GM12878 (cell line): ENCODE data around the gene EPN3. TPM values are rescaled to one million over a fixed set of nuclear protein-coding genes. Genes with fewer than 3 reads are reported as not detected.

ENCODE experiments used
- ATAC-seq: fragments of 200-7000 bp; cut with Tn5 transposase; 3 replicates; pipeline ENCODE4 v1.9.1; 2020; ENCODE audit warnings: mild to moderate bottlenecking, moderate library complexity
- BruUV-seq: library from RNA; stranded (reverse); fragments of 400-500 nt; replicated peaks from 2 replicates; lab custom pipeline; 2021; lab: Mats Ljungman, UMichigan
- CTCF ChIA-PET: fragments of 300-600 bp; sonication (Branson Sonifier 250); formaldehyde crosslinking; extraction: SDS; loops from one replicate; lab custom pipeline; 2021; ENCODE audit warnings: inconsistent platforms; lab: Yijun Ruan, JAX
- POLR2A ChIA-PET: fragments of 350-600 bp; formaldehyde crosslinking; extraction: SDS; loops from one replicate; lab custom pipeline; 2021; ENCODE audit warnings: inconsistent platforms; lab: Charles Lee
- RAD21 ChIA-PET: fragments of 300-600 bp; sonication (Branson Sonifier 250); formaldehyde crosslinking; loops from one replicate; lab custom pipeline; 2023; ENCODE audit warnings: antibody characterized with exemption; ENCODE audit not compliant: unreplicated experiment; lab: Charles Lee
- SMC1A ChIA-PET: fragments of 300-600 bp; sonication (Branson Sonifier 250); formaldehyde crosslinking; loops from one replicate; lab custom pipeline; 2023; ENCODE audit not compliant: unreplicated experiment, uncharacterized antibody; lab: Charles Lee
- DNase-seq: peaks from one replicate; pipeline ENCODE4 v3.0.0-alpha.2; 2011; ENCODE audit warnings: low read depth, low spot score
- FAIRE-seq: peaks from 3 replicates; lab custom pipeline; 2011; peaks lifted over from hg19 to GRCh38; lab: Jason Lieb, UNC
- H2AFZ ChIP-seq: 2 replicates; pipeline ENCODE4 v1.6.0; 2011; ENCODE audit warnings: low read depth, low read length, control low read depth; ENCODE audit not compliant: control insufficient read depth
- H3K27ac ChIP-seq: 2 replicates; pipeline ENCODE4 v1.5.1; 2011; ENCODE audit warnings: control low read depth; ENCODE audit not compliant: control insufficient read depth, insufficient read depth
- H3K27me3 ChIP-seq, 2 experiments: replicated peaks in 1 of 2; 2 replicates each; pipeline versions ENCODE4 v1.6.0 to v1.6.1; 2011; ENCODE audit warnings: low read length in 1 of 2; ENCODE audit not compliant: control insufficient read depth in 2 of 2, insufficient read depth in 2 of 2
- H3K36me3 ChIP-seq, 2 experiments: 2 replicates each; pipeline ENCODE4 v1.5.1; 2011; ENCODE audit warnings: low read length in 1 of 2; ENCODE audit not compliant: control insufficient read depth in 2 of 2, insufficient read depth in 2 of 2
- H3K4me1 ChIP-seq: 2 replicates; pipeline ENCODE4 v1.6.1; 2011; ENCODE audit warnings: mild to moderate bottlenecking, low read length, moderate library complexity, mixed read lengths; ENCODE audit not compliant: control insufficient read depth, insufficient read depth
- H3K4me2 ChIP-seq: 2 replicates; pipeline ENCODE4 v1.6.0; 2011; ENCODE audit warnings: control low read depth; ENCODE audit not compliant: control insufficient read depth, insufficient read depth
- H3K4me3 ChIP-seq: fragments of 200-600 bp; sonication (generic); 2 replicates; pipeline ENCODE4 v1.5.1; 2016
- H3K79me2 ChIP-seq: 2 replicates; pipeline ENCODE4 v1.6.0; 2011; ENCODE audit warnings: low read length; ENCODE audit not compliant: control insufficient read depth, insufficient read depth
- H3K9ac ChIP-seq: 2 replicates; pipeline ENCODE4 v1.8.0; 2011; ENCODE audit warnings: low read length, control low read depth, mixed read lengths; ENCODE audit not compliant: control insufficient read depth, insufficient read depth
- H3K9me3 ChIP-seq: replicated peaks from 3 replicates; pipeline ENCODE4 v1.5.1; 2011; ENCODE audit warnings: mild to moderate bottlenecking, low read length; ENCODE audit not compliant: control insufficient read depth, insufficient read depth
- H4K20me1 ChIP-seq: 2 replicates; pipeline ENCODE4 v1.6.0; 2011; ENCODE audit not compliant: control insufficient read depth, insufficient read depth
- NFXL1 ChIP-seq: fragments of 450-650 bp; IDR thresholded peaks from 2 replicates; pipeline ENCODE4 v1.6.1; 2017; ENCODE audit warnings: antibody characterized with exemption, mild to moderate bottlenecking, borderline replicate concordance
- SMC3 ChIP-seq: IDR thresholded peaks from 2 replicates; pipeline ENCODE4 v1.6.1; 2011; ENCODE audit warnings: low read length, improper control_type of control experiment, borderline replicate concordance
- WGBS: methylation state at CpG from one replicate; pipeline ENCODE4 v1.1.6; 2016; ENCODE audit warnings: low lambda C conversion rate; ENCODE audit not compliant: insufficient replicate concordance, insufficient coverage; ENCODE audit errors: missing lambda C conversion rate; 5-methylcytosine and 5-hydroxymethylcytosine counted together
- in situ Hi-C: fragments of 300-500 bp; cut with MboI; formaldehyde crosslinking; loops from 9 replicates; pipeline ENCODE4 v1.14.3; 2018; ENCODE audit warnings: mixed read lengths
- intact Hi-C: fragments of 100-400 bp; cut with micrococcal nuclease; formaldehyde crosslinking; loops from one replicate; pipeline ENCODE4 v1.14.2; 2022; ENCODE audit not compliant: unreplicated experiment
- polyA plus RNA-seq, 11 experiments: library from polyadenylated mRNA; depleted of rRNA in 4 of 11; unstranded in 6 of 11; stranded (reverse) in 5 of 11; fragments of >200 nt; fragmentation: Nextera tagmentation in 4 of 11; fragmentation: Illumina TruSeq in 1 of 11; extraction: Ambion mirVana in 4 of 11; extraction: Trizol in 1 of 11; gene quantifications; 1 replicate in 1 of 11; 2 replicates in 10 of 11; pipeline versions ENCODE4 v1.2.1 to v1.2.3, GENCODE V29; 2011 to 2016; ENCODE audit warnings: inconsistent platforms in 2 of 11, missing spikeins in 2 of 11, low read depth in 1 of 11
- total RNA-seq, 4 experiments: library from RNA; depleted of rRNA in 3 of 4; stranded (reverse); fragments of >200 nt in 3 of 4; fragmentation: Illumina TruSeq in 1 of 4; extraction: Trizol in 1 of 4; gene quantifications; 2 replicates each; pipeline versions ENCODE4 v1.2.1 to v1.2.3, GENCODE V29; 2013 to 2021
- TF ChIP-seq, protein P1 (sequence below), 3 experiments: IDR thresholded peaks in 2 of 3; conservative IDR thresholded peaks in 1 of 3; 2 replicates each; pipeline ENCODE4 v1.5.1; 2011; ENCODE audit warnings: low read depth in 3 of 3, low read length in 3 of 3, mild to moderate bottlenecking in 3 of 3, control low read depth in 2 of 3, moderate library complexity in 2 of 3, inconsistent platforms in 1 of 3, mixed read lengths in 1 of 3; ENCODE audit not compliant: control insufficient read depth in 2 of 3, insufficient read depth in 1 of 3; ENCODE audit errors: extremely low read depth in 1 of 3

Gene EPN3
- total and polyA plus RNA-seq, 10 of the 15 experiments (the other 5 are each of a cell fraction or from before 2014, with no cell fraction given): 0.04 to 0.07 TPM; not detected in 8

DNA sequence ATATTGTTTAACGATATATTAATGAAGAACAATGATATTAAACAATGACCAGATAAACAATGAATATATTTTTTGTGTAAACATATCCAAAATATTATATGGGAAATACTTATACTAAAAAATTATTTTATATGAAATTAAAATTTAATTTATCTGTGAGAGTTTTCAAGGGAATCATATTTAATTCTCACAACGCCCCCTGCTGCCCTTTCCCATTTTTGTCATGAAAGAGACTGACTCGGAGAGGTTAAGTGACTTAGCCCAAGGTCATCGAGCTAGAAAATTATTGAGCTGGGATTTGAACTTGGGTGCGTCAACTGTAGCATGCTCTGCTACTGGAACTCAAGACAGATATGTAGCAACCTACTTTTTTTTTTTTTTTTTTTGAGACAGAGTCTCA is 31.5 kb upstream of the EPN3 start:
- DNase-seq: no peak

More for the DNA sequence above, 31.5 kb upstream of the EPN3 start:
- ChIA-PET CTCF (interaction anchor here (0.5 to 2.9 kb wide), 12 partner anchors 10 to 283 kb away, joined by 3 to 25 read pairs (median 3); no protein-coding TSS in a partner anchor), SMC1A (interaction anchor here (0.9 to 1.2 kb wide), 6 partner anchors 8 to 139 kb away, joined by 3 to 8 read pairs (median 4); no protein-coding TSS in a partner anchor)
- in situ Hi-C loops: no loop called here
- no peak overlapping the region for H3K4me3 ChIP-seq
- TF ChIP-seq SMC3 (peak; percentile 35; the same call in 1 of the 2 replicates), NFXL1 (no peak)
- TF ChIP-seq, protein P1, sequence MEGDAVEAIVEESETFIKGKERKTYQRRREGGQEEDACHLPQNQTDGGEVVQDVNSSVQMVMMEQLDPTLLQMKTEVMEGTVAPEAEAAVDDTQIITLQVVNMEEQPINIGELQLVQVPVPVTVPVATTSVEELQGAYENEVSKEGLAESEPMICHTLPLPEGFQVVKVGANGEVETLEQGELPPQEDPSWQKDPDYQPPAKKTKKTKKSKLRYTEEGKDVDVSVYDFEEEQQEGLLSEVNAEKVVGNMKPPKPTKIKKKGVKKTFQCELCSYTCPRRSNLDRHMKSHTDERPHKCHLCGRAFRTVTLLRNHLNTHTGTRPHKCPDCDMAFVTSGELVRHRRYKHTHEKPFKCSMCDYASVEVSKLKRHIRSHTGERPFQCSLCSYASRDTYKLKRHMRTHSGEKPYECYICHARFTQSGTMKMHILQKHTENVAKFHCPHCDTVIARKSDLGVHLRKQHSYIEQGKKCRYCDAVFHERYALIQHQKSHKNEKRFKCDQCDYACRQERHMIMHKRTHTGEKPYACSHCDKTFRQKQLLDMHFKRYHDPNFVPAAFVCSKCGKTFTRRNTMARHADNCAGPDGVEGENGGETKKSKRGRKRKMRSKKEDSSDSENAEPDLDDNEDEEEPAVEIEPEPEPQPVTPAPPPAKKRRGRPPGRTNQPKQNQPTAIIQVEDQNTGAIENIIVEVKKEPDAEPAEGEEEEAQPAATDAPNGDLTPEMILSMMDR (IDR thresholded peaks at IDR 0.05 in 2 of 3, conservative IDR thresholded peaks at IDR 0.05 in 1 of 3; ENCODE audit: control insufficient read depth in 2 of 3, extremely low read depth in 1 of 3, insufficient read depth in 1 of 3, low read depth in 3 of 3, low read length in 3 of 3): peak; percentile 27 to 45 (median 38); a peak in 5 of 6 replicates
- TF ChIP-seq, all 136 proteins: peak for 2
- Histone ChIP-seq H3K9me3 (no peaks in the 10 kb centered on the region), H3K9ac (no peak overlapping the region), H3K36me3 (no peaks in the 10 kb centered on the region), H3K4me2 (no peak overlapping the region), H3K27me3 (no peaks in the 10 kb centered on the region), H3K79me2 (no peaks in the 10 kb centered on the region), H4K20me1 (no peaks in the 10 kb centered on the region), H3K4me1 (no peaks in the 10 kb centered on the region), H2AFZ (no peak overlapping the region), H3K27ac (no peak overlapping the region)
- FAIRE-seq (no peak), ATAC-seq (no peak)
- WGBS: 31% methylated on average over 5 of the region's 5 CpGs
- intact Hi-C loops: no loop called here
- no TSS peak for BruUV-seq
- POLR2A ChIA-PET: interaction anchor here (0.6 kb wide), 1 partner anchor 435 kb away, joined by 4 read pairs; no protein-coding TSS in a partner anchor
- RAD21 ChIA-PET: interaction anchor here (1.5 to 2.3 kb wide), 3 partner anchors 17 to 139 kb away, joined by 3 to 7 read pairs (median 6); no protein-coding TSS in a partner anchor
